Airway epithelial cell (primary cell): ENCODE results near the gene FAM222B. TPM values are rescaled to one million over a fixed set of nuclear protein-coding genes. Genes with fewer than 3 reads are reported as not detected.

Experiments used
- total RNA-seq: library from RNA; depleted of rRNA; stranded (reverse); fragments of >200 nt; gene quantifications from 2 replicates; pipeline ENCODE4 v1.2.3, GENCODE V29; 2015

Gene FAM222B
- 12.4 and 17.6 TPM in 2 replicates for total RNA-seq

GRCh38 chr17:28842282-28843012 is at the start of gene FAM222B:
TSS of gene FAM222B (minus strand) at chr17:28842790. CDS start at chr17:28766667, 76,123 bp downstream.

GRCh38 chr17:28854457-28855335 is 12.1 kb upstream of the FAM222B start, which contains the start of gene ERAL1:
TSS of gene ERAL1 (plus strand) at chr17:28855016. CDS start at chr17:28855035, 19 bp downstream.

GRCh38 chr17:28743243-28744103 is 99.1 kb downstream of the FAM222B start, which contains the start of gene TRAF4:
TSS of gene TRAF4 (plus strand) at chr17:28744011. CDS start at chr17:28744113, 102 bp downstream.

GRCh38 chr17:28728364-28729200 is 114.0 kb downstream of the FAM222B start, which contains the start of gene NEK8:
TSS of gene NEK8 (plus strand) at chr17:28728788. CDS start at chr17:28728814, 26 bp downstream.

GRCh38 chr17:28726226-28726626 is 116.4 kb downstream of the FAM222B start, which contains the start of gene TLCD1:
TSS of gene TLCD1 (minus strand) at chr17:28726233. CDS start at chr17:28726097, 136 bp downstream.

GRCh38 chr17:28717578-28718332 is 124.8 kb downstream of the FAM222B start, which contains the start of gene RAB34:
TSS of gene RAB34 (minus strand) at chr17:28717868. CDS start at chr17:28717266, 602 bp downstream.

GRCh38 chr17:28711723-28712031 is 130.9 kb downstream of the FAM222B start, which contains the start of gene PROCA1:
TSS of gene PROCA1 (minus strand) at chr17:28711888. CDS start at chr17:28711660, 228 bp downstream.

Other genes with a start within 250 kb of the FAM222B start
- gene SPAG5, start 243.8 kb downstream of the FAM222B start, total RNA-seq = 36.9 and 44.5 TPM in 2 replicates
- gene RSKR, start 228.6 kb downstream of the FAM222B start, total RNA-seq = 0.84 and 4.4 TPM in 2 replicates
- 104 and 127 TPM in 2 replicates for gene BLTP2, start 197.6 kb downstream of the FAM222B start, total RNA-seq
- gene SDF2, start 180.9 kb downstream of the FAM222B start, total RNA-seq = 35.0 and 44.7 TPM in 2 replicates
- gene SUPT6H, start 180.6 kb downstream of the FAM222B start, total RNA-seq = 18.6 and 27.9 TPM in 2 replicates
- gene PROCA1, start 130.9 kb downstream of the FAM222B start, total RNA-seq = 0.21 and 2.6 TPM in 2 replicates
- gene RAB34, start 124.9 kb downstream of the FAM222B start, total RNA-seq = 214 and 300 TPM in 2 replicates
- 645 and 883 TPM in 2 replicates for gene RPL23A, start 122.8 kb downstream of the FAM222B start, total RNA-seq
- gene TLCD1, start 116.6 kb downstream of the FAM222B start, total RNA-seq = 20.2 and 23.5 TPM in 2 replicates
- 1.8 and 2.4 TPM in 2 replicates for gene NEK8, start 114.0 kb downstream of the FAM222B start, total RNA-seq
- gene TRAF4, start 98.8 kb downstream of the FAM222B start, total RNA-seq = 78.0 and 82.7 TPM in 2 replicates
- 59.0 and 60.8 TPM in 2 replicates for gene ERAL1, start 12.2 kb upstream of the FAM222B start, total RNA-seq
- 58.8 and 70.7 TPM in 2 replicates for gene FLOT2, start 54.9 kb upstream of the FAM222B start, total RNA-seq
- gene DHRS13, start 60.3 kb upstream of the FAM222B start, total RNA-seq = 11.6 and 12.9 TPM in 2 replicates
- gene PHF12, start 108.7 kb upstream of the FAM222B start, total RNA-seq = 15.3 and 19.5 TPM in 2 replicates
- gene SEZ6, start 163.2 kb upstream of the FAM222B start, total RNA-seq = not detected in 2 replicates
- 1.1 TPM in 1 of 2 replicates, not detected in the other for gene PIPOX, start 200.4 kb upstream of the FAM222B start, total RNA-seq